SK-N-SH treated with all-trans-retinoic acid at 6 μM for 48 hours (cell line): ENCODE measurements around the gene FARS2.

Experiments used
- CREB5 ChIP-seq: fragments of 250-450 bp; sonication (Bioruptor Pico); IDR thresholded peaks from 2 replicates; pipeline ENCODE4 v1.5.1; 2020; ENCODE audit warnings: low read depth, mild to moderate bottlenecking, moderate library complexity
- RARB ChIP-seq: fragments of 250-450 bp; sonication (Bioruptor Pico); IDR thresholded peaks from 2 replicates; pipeline ENCODE4 v1.8.0; 2021; ENCODE audit warnings: mild to moderate bottlenecking, moderate library complexity
- ZC3H10 ChIP-seq: fragments of 250-450 bp; sonication (Bioruptor Pico); IDR thresholded peaks from 2 replicates; pipeline ENCODE4 v1.5.1; 2021; ENCODE audit warnings: mild to moderate bottlenecking, moderate library complexity
- ZFP3 ChIP-seq: fragments of 250-450 bp; sonication (Bioruptor Pico); IDR thresholded peaks from 2 replicates; pipeline ENCODE4 v1.5.0; 2020; ENCODE audit warnings: mild to moderate bottlenecking, moderate library complexity
- ZFP30 ChIP-seq: fragments of 450-650 bp; formaldehyde crosslinking; IDR thresholded peaks from 2 replicates; pipeline ENCODE4 v1.5.0; 2022; ENCODE audit warnings: mild to moderate bottlenecking, moderate library complexity

- TF ChIP-seq RARB (CRISPR knock-in tag) (no peak), ZFP30 (CRISPR knock-in tag) (no peak), ZC3H10 (CRISPR knock-in tag) (no peak), CREB5 (no peak), ZFP3 (CRISPR knock-in tag) (no peak)
Measured at GRCh38 chr6:5746053-5746758, 484.9 kb downstream of the FARS2 start.
